Natural killer cell (primary cell): Measurements from ENCODE around the gene DLGAP5. TPM values are rescaled to one million over a fixed set of nuclear protein-coding genes. Genes with fewer than 3 reads are reported as not detected.

Experiments used
- ATAC-seq, 3 donors: fragments of 150-1000 bp in 2 of 3; fragments of 200-7000 bp in 1 of 3; cut with Tn5 transposase; 1 replicate in 1 of 3; 2 replicates in 2 of 3; pipeline ENCODE4 v1.10.0; 2021; ENCODE audit warnings: mild to moderate bottlenecking in 2 of 3, moderate library complexity in 2 of 3
- DNase-seq, 2 donors: peaks; one replicate each; pipeline versions ENCODE4 v3.0.0 to v3.0.0-alpha.2; 2013 to 2021; ENCODE audit warnings: mixed read lengths in 1 of 2
- H3K27ac ChIP-seq: one replicate; pipeline ENCODE4 v1.5.1; 2013; ENCODE audit warnings: mild to moderate bottlenecking, low read length
- H3K27me3 ChIP-seq: one replicate; pipeline ENCODE4 v1.6.1; 2013; ENCODE audit warnings: low read length; ENCODE audit not compliant: control insufficient read depth, insufficient read depth
- H3K36me3 ChIP-seq: one replicate; pipeline ENCODE4 v1.6.1; 2013; ENCODE audit warnings: low read length; ENCODE audit not compliant: control insufficient read depth, insufficient read depth
- H3K4me1 ChIP-seq: one replicate; pipeline ENCODE4 v1.6.1; 2013; ENCODE audit warnings: low read length; ENCODE audit not compliant: control insufficient read depth, insufficient read depth
- H3K4me3 ChIP-seq: one replicate; pipeline ENCODE4 v1.5.1; 2013; ENCODE audit warnings: low read length
- H3K9me3 ChIP-seq: one replicate; pipeline ENCODE4 v1.6.1; 2013; ENCODE audit warnings: low read length; ENCODE audit not compliant: control insufficient read depth, insufficient read depth
- H3K27ac Mint-ChIP-seq, 2 donors: one replicate each; pipeline ENCODE4 v1.8.0; 2022; ENCODE audit warnings: mild to moderate bottlenecking in 2 of 2, mixed read lengths in 2 of 2, moderate library complexity in 1 of 2
- H3K27me3 Mint-ChIP-seq, 2 donors: one replicate each; pipeline ENCODE4 v1.8.0; 2022; ENCODE audit warnings: low read depth in 2 of 2, mixed read lengths in 2 of 2
- H3K36me3 Mint-ChIP-seq: one replicate; pipeline ENCODE4 v1.8.0; 2022; ENCODE audit warnings: mixed read lengths
- H3K4me1 Mint-ChIP-seq, 2 donors: one replicate each; pipeline ENCODE4 v1.8.0; 2022; ENCODE audit warnings: mixed read lengths in 2 of 2
- H3K4me3 Mint-ChIP-seq: one replicate; pipeline ENCODE4 v1.8.0; 2022; ENCODE audit warnings: mild to moderate bottlenecking, moderate library complexity, mixed read lengths
- H3K9me3 Mint-ChIP-seq, 2 donors: one replicate each; pipeline ENCODE4 v1.8.0; 2022; ENCODE audit warnings: mixed read lengths in 2 of 2
- CTCF ChIP-seq: fragments of 200-600 bp; IDR thresholded peaks from one replicate; pipeline ENCODE4 v1.8.0; 2022; ENCODE audit warnings: antibody characterized with exemption
- WGBS: methylation state at CpG from one replicate; pipeline ENCODE4 v1.1.7; 2013; ENCODE audit warnings: missing lambda C conversion rate; ENCODE audit not compliant: insufficient coverage; 5-methylcytosine and 5-hydroxymethylcytosine counted together
- intact Hi-C: fragments of 100-400 bp; cut with micrococcal nuclease; formaldehyde crosslinking; loops from one replicate; pipeline ENCODE4 v1.14.2; 2022
- total RNA-seq, 4 donors: library from RNA; stranded (reverse); fragments of 120-200 nt in 1 of 4; gene quantifications; one replicate each; pipeline versions ENCODE4 v1.2.3 to v1.2.4, GENCODE V29; 2013 to 2022

DLGAP5 gene
- total RNA-seq, 3 donors from 2014 or later (not counting 1 experiment from before 2014, with no cell fraction given), result 0.15 to 1.9 (median 0.54) TPM

DNA sequence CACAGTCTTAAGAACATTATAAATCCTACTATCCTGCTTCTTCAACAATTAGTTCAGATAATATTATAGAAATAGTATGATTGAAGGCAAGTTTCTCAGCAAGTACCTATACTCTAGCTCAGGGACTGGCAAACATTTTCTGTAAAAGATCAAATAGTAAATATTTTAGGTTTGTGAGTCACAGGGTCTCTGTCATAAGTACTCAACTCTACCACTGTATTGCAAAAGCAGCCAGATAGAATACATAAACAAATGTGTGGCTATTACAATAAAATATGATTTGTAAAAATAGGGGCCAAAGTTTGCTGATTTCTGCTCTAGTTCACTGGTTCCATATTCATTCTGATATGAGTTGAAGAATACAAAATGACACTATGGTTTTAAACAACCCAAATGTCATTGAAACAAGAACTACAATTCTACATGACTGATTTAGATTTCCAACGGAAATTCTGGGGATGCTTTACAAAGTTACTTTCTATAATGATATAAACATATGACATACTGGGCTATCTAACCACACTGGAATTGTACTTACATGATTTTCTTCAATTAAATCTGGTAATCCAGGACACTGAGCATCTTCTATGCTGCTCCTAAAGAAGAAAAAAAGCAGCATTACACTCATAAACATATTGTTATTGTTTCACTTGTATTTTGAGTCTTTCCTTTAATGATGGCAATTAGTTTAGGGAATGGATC is 39.2 kb downstream of the DLGAP5 start:
- H3K27me3 ChIP-seq, result no peaks in the 10 kb centered on the region
- DNase-seq (no peak), ATAC-seq (no peak)
- H3K4me3 Mint-ChIP-seq, result no peak overlapping the region
- H3K4me3 ChIP-seq, result no peak overlapping the region
- no peaks in the 10 kb centered on the region for H3K36me3 Mint-ChIP-seq
- no peaks in the 10 kb centered on the region for H3K9me3 Mint-ChIP-seq
- H3K4me1 ChIP-seq, result no peaks in the 10 kb centered on the region
- intact Hi-C loops, result no loop called here
- WGBS, result no CpG with 5 or more reads among the region's 1 CpG
- H3K27me3 Mint-ChIP-seq, result no peaks in the 10 kb centered on the region
- no peaks in the 10 kb centered on the region for H3K36me3 ChIP-seq
- H3K9me3 ChIP-seq, result no peaks in the 10 kb centered on the region
- H3K27ac Mint-ChIP-seq, result no peak overlapping the region
- H3K4me1 Mint-ChIP-seq, result no peaks in the 10 kb centered on the region
- no peak overlapping the region for H3K27ac ChIP-seq
- TF ChIP-seq CTCF, result no peak

DNA sequence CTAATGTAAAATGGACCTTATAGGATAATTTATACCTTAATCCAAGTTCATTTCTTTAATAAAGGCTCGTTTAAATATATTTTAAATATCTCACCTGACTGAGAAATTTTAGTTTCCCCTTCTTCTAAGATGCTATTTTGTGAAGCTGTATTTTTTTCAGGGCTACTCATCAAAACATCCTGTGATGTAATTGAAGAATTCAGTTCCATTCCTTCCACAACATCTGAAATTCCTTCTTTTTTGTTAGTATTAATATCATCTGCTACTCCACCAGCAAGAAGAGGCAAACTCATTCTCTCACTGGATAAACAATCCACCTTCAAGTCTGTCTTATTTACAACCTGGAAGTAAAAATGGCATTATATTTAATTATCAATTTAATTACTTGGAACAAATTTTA is 39.8 kb downstream of the DLGAP5 start:
- ATAC-seq (no peak), DNase-seq (no peak)
- Mint-ChIP-seq H3K27me3 (no peaks in the 10 kb centered on the region), H3K4me1 (no peaks in the 10 kb centered on the region), H3K27ac (no peak overlapping the region), H3K9me3 (no peaks in the 10 kb centered on the region), H3K36me3 (no peaks in the 10 kb centered on the region), H3K4me3 (no peak overlapping the region)
- H3K4me3 ChIP-seq, result no peak overlapping the region
- H3K36me3 ChIP-seq, result no peaks in the 10 kb centered on the region
- TF ChIP-seq CTCF, result no peak
- H3K27me3 ChIP-seq, result no peaks in the 10 kb centered on the region
- H3K9me3 ChIP-seq, result no peaks in the 10 kb centered on the region
- H3K27ac ChIP-seq, result no peak overlapping the region
- no peaks in the 10 kb centered on the region for H3K4me1 ChIP-seq
- intact Hi-C loops, result no loop called here
- WGBS, result no CpG with 5 or more reads among the region's 1 CpG

- Histone ChIP-seq H3K4me3 (no peak overlapping the region), H3K9me3 (no peaks in the 10 kb centered on the region), H3K27ac (no peak overlapping the region), H3K4me1 (no peaks in the 10 kb centered on the region), H3K36me3 (no peaks in the 10 kb centered on the region), H3K27me3 (no peaks in the 10 kb centered on the region)
- ATAC-seq, result no peak
- no peak overlapping the region for H3K27ac Mint-ChIP-seq
- no peak for TF ChIP-seq CTCF
- H3K9me3 Mint-ChIP-seq, result no peaks in the 10 kb centered on the region
- intact Hi-C loops, result no loop called here
- H3K27me3 Mint-ChIP-seq, result no peaks in the 10 kb centered on the region
- no peaks in the 10 kb centered on the region for H3K36me3 Mint-ChIP-seq
- 100% methylated on average over 1 of the region's 2 CpGs for WGBS
- no peak overlapping the region for H3K4me3 Mint-ChIP-seq
- H3K4me1 Mint-ChIP-seq, result no peaks in the 10 kb centered on the region
- no peak for DNase-seq
Measured at GRCh38 chr14:55146425-55146824, 45.0 kb downstream of the DLGAP5 start.

DNA sequence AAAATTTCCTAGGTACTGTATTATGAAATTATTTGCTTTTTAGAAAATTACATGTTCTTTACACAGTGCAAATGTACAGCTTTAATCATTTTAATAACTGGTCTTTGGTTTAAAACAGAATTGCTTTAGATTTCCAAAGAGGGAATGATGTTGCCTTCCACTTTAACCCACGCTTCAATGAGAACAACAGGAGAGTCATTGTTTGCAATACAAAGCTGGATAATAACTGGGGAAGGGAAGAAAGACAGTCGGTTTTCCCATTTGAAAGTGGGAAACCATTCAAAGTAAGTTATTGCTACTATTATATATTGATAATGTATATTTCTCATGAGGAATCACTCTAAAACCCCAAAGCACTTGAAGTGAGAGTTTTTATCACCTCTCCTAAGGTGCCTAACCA is 48.9 kb downstream of the DLGAP5 start:
- Mint-ChIP-seq H3K36me3 (no peaks in the 10 kb centered on the region), H3K4me3 (no peak overlapping the region), H3K4me1 (no peaks in the 10 kb centered on the region), H3K27ac (no peak overlapping the region), H3K27me3 (no peaks in the 10 kb centered on the region), H3K9me3 (no peaks in the 10 kb centered on the region)
- no peak for DNase-seq
- H3K36me3 ChIP-seq, result no peaks in the 10 kb centered on the region
- no peak for ATAC-seq
- intact Hi-C loops, result no loop called here
- no peaks in the 10 kb centered on the region for H3K9me3 ChIP-seq
- H3K4me1 ChIP-seq, result no peaks in the 10 kb centered on the region
- no peak overlapping the region for H3K4me3 ChIP-seq
- no peak for TF ChIP-seq CTCF
- no peaks in the 10 kb centered on the region for H3K27me3 ChIP-seq
- H3K27ac ChIP-seq, result no peak overlapping the region
- 100% methylated on average over 1 of the region's 2 CpGs for WGBS
